Trophoblast cell (in vitro differentiated cells and primary cell): ENCODE measurements around the gene NPDC1.

ENCODE experiments used
- DNase-seq, 2 donors: peaks; one replicate each; pipeline ENCODE4 v3.0.0-alpha.2; 2016
- H2AFZ ChIP-seq: 2 replicates; pipeline ENCODE4 v1.6.1; 2013; ENCODE audit warnings: low read length, moderate library complexity, mild to moderate bottlenecking; ENCODE audit not compliant: insufficient read depth, poor library complexity
- H2AK5ac ChIP-seq: 2 replicates; pipeline ENCODE4 v1.6.1; 2013; ENCODE audit warnings: mild to moderate bottlenecking, low read length
- H2BK120ac ChIP-seq: 2 replicates; pipeline ENCODE4 v1.6.1; 2013; ENCODE audit warnings: low read length, mild to moderate bottlenecking, moderate library complexity; ENCODE audit not compliant: insufficient read depth, poor library complexity
- H2BK12ac ChIP-seq: 2 replicates; pipeline ENCODE4 v1.6.1; 2013; ENCODE audit warnings: mild to moderate bottlenecking, low read length, moderate library complexity
- H2BK5ac ChIP-seq: 2 replicates; pipeline ENCODE4 v1.6.1; 2013; ENCODE audit warnings: low read length, low read depth, moderate library complexity, mild to moderate bottlenecking; ENCODE audit not compliant: poor library complexity
- H3K14ac ChIP-seq: 2 replicates; pipeline ENCODE4 v1.6.1; 2013; ENCODE audit warnings: mild to moderate bottlenecking, low read length
- H3K18ac ChIP-seq: 2 replicates; pipeline ENCODE4 v1.6.1; 2013; ENCODE audit warnings: mild to moderate bottlenecking, low read length
- H3K23ac ChIP-seq: 2 replicates; pipeline ENCODE4 v1.6.1; 2013; ENCODE audit warnings: low read length
- H3K27ac ChIP-seq: 2 replicates; pipeline ENCODE4 v1.5.1; 2013; ENCODE audit warnings: low read depth, mild to moderate bottlenecking, inconsistent platforms, low read length, moderate library complexity
- H3K27me3 ChIP-seq: 2 replicates; pipeline ENCODE4 v1.6.1; 2013; ENCODE audit warnings: inconsistent platforms, mild to moderate bottlenecking, low read length, moderate library complexity; ENCODE audit not compliant: insufficient read depth
- H3K36me3 ChIP-seq, 2 experiments: 1 replicate in 1 of 2; 2 replicates in 1 of 2; pipeline ENCODE4 v1.6.1; 2013; ENCODE audit warnings: low read length in 2 of 2, mild to moderate bottlenecking in 2 of 2, moderate library complexity in 1 of 2; ENCODE audit not compliant: insufficient read depth in 2 of 2, control insufficient read depth in 1 of 2
- H3K4ac ChIP-seq: 2 replicates; pipeline ENCODE4 v1.6.1; 2013; ENCODE audit warnings: low read depth, mild to moderate bottlenecking, low read length, moderate library complexity
- H3K4me1 ChIP-seq, 2 experiments: 1 replicate in 1 of 2; 2 replicates in 1 of 2; pipeline ENCODE4 v1.6.1; 2013; ENCODE audit warnings: low read length in 2 of 2, mild to moderate bottlenecking in 2 of 2, moderate library complexity in 1 of 2; ENCODE audit not compliant: insufficient read depth in 2 of 2, control insufficient read depth in 1 of 2
- H3K4me2 ChIP-seq: 2 replicates; pipeline ENCODE4 v1.6.1; 2013; ENCODE audit warnings: inconsistent platforms, mild to moderate bottlenecking, low read length, moderate library complexity
- H3K4me3 ChIP-seq: 2 replicates; pipeline ENCODE4 v1.5.1; 2013; ENCODE audit warnings: mild to moderate bottlenecking, low read depth, low read length, inconsistent platforms
- H3K79me1 ChIP-seq: one replicate; pipeline ENCODE4 v1.6.1; 2013; ENCODE audit warnings: low read length
- H3K79me2 ChIP-seq: 2 replicates; pipeline ENCODE4 v1.6.1; 2013; ENCODE audit warnings: low read length, mild to moderate bottlenecking; ENCODE audit not compliant: control insufficient read depth, insufficient read depth, poor library complexity
- H3K9ac ChIP-seq: 2 replicates; pipeline ENCODE4 v1.6.1; 2013; ENCODE audit warnings: mild to moderate bottlenecking, low read length
- H3K9me3 ChIP-seq: 2 replicates; pipeline ENCODE4 v1.6.1; 2013; ENCODE audit warnings: low read depth, mild to moderate bottlenecking, control low read depth, inconsistent platforms, low read length; ENCODE audit not compliant: insufficient read depth
- H4K12ac ChIP-seq: 2 replicates; pipeline ENCODE4 v1.6.1; 2013; ENCODE audit warnings: low read depth, mild to moderate bottlenecking, low read length, moderate library complexity
- H4K8ac ChIP-seq: 2 replicates; pipeline ENCODE4 v1.6.1; 2013; ENCODE audit warnings: low read depth, mild to moderate bottlenecking, low read length, moderate library complexity
- H4K91ac ChIP-seq: one replicate; pipeline ENCODE4 v1.6.1; 2013; ENCODE audit warnings: low read depth, mild to moderate bottlenecking, low read length, moderate library complexity
- whole genome bisulfite sequencing: extraction: QIAGEN DNeasy Blood & Tissue Kit; methylation state at CpG from one replicate; pipeline ENCODE4 v1.1.7; 2013; ENCODE audit warnings: missing lambda C conversion rate; ENCODE audit not compliant: insufficient read length, insufficient coverage; ENCODE audit errors: extremely low coverage; 5-methylcytosine and 5-hydroxymethylcytosine counted together

Gene NPDC1

DNA sequence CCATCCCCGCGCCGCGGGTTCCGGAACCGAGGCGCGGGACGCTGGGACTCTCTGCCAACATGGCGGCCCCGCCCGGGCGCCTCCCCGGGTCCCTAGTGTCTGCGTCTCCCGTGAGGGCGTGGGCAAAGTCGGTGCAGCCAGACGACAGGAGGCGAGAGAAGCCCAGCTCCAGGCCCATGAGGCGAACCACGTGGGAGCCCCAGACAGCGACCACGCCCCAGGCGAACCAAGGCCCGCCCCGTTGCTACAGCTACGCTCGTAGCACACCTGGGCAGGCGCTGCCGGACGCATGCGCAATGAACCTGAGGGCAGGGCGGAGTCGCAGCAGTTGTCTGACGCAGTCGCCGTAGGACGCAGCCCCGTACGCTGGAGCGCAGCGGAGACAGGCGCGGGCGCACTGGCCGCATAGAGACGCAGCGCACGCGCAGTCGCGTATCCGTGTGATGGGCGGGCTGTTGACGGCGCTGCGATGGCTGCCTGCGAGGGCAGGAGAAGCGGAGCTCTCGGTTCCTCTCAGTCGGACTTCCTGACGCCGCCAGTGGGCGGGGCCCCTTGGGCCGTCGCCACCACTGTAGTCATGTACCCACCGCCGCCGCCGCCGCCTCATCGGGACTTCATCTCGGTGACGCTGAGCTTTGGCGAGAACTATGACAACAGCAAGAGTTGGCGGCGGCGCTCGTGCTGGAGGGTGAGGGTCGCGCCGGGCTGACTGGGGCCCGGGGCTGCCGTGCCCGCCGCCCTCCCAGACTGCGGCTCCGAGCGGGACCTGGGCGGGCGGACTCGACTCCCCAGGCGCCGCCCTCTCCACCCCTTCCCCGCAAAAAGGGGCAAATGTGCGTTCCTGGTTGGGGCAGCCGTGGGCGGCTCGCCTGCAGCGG is 40.8 kb upstream of the NPDC1 start, which contains the start of gene MAN1B1:
Gene MAN1B1, plus strand, starts transcription at position 455 of the 878 bp plus-strand sequence. Its CDS starts 15 bp downstream, at position 470.
- Histone ChIP-seq H3K9me3 (peaks cover 4% of the 10 kb centered on the region), H3K27me3 (no peaks in the 10 kb centered on the region), H3K4me1 (peaks cover 10 to 12% of the 10 kb centered on the region in 2 experiments), H4K91ac (peak within 1 kb of the TSS; percentile 84), H2AFZ (peak within 1 kb of the TSS; percentile 79), H3K9ac (peak within 1 kb of the TSS; percentile 84), H2BK120ac (peak within 1 kb of the TSS; percentile 58), H4K12ac (peak within 1 kb of the TSS; percentile 68), H3K4me2 (peak within 1 kb of the TSS; percentile 85), H3K79me1 (peaks cover 12% of the 10 kb centered on the region), H3K4ac (peak within 1 kb of the TSS; percentile 30), H4K8ac (peak within 1 kb of the TSS; percentile 86), H2BK5ac (peak within 1 kb of the TSS; percentile 42), H3K4me3 (peak within 1 kb of the TSS; percentile 84), H3K79me2 (peaks cover 7% of the 10 kb centered on the region), H3K36me3 (peaks cover 6 to 8% of the 10 kb centered on the region in 2 experiments), H2BK12ac (no peak within 1 kb of the TSS), H2AK5ac (no peak within 1 kb of the TSS), H3K23ac (no peak within 1 kb of the TSS), H3K18ac (peak within 1 kb of the TSS; percentile 72), H3K14ac (peak within 1 kb of the TSS; percentile 66), H3K27ac (peak within 1 kb of the TSS; percentile 76)
- DNase-seq, result peak; percentile 100
- no CpG with 5 or more reads among the region's 101 CpGs for WGBS

DNA sequence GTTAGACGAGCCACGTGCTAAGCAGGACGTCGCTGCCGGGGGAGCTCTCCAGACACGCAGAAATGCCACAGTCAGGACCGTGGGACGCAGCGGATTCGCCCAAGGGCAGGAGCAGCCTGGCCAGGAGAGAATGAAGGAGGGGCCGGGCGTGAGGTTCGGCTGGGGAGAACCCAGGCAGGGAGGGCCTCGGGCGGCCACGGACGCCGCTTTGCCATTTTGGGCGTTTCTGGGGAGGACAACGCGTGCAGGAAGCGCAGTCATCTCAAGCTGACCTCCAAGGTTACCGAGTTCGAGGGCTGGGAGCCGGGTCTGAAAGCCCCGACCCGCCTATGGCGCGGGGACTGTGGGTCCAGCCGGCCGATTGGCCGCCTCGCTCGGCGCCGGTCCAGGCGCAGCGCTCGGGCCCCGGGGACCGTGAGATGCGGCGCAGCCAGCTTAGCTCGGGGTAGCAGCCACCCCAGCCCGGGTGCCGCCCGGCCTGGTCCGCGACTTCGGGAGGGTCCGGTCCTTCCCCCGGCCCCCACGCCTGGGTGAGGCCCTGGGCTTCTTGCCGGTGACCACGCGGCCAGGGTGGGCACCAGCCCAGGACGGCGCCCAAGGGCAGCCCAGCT is 40.0 kb upstream of the NPDC1 start:
- Histone ChIP-seq H2BK5ac (peak overlapping the region; percentile 18), H3K9ac (peak overlapping the region; percentile 84), H3K4me2 (peak overlapping the region; percentile 85), H2BK12ac (no peak overlapping the region), H3K4ac (no peak overlapping the region), H4K12ac (peak overlapping the region; percentile 45), H3K4me3 (peak overlapping the region; percentile 67), H3K27ac (peak overlapping the region; percentile 58), H2BK120ac (peak overlapping the region; percentile 58), H3K79me2 (peaks cover 7% of the 10 kb centered on the region), H3K79me1 (peaks cover 12% of the 10 kb centered on the region), H3K14ac (peak overlapping the region; percentile 38), H4K8ac (peak overlapping the region; percentile 73), H4K91ac (peak overlapping the region; percentile 71), H3K18ac (peak overlapping the region; percentile 5), H3K36me3 (peaks cover 4 to 8% of the 10 kb centered on the region in 2 experiments), H3K4me1 (peaks cover 10 to 12% of the 10 kb centered on the region in 2 experiments), H3K27me3 (no peaks in the 10 kb centered on the region), H2AFZ (peak overlapping the region; percentile 68), H2AK5ac (no peak overlapping the region), H3K9me3 (peaks cover 3% of the 10 kb centered on the region), H3K23ac (no peak overlapping the region)
- DNase-seq, result peak; percentile 66 to 68
- no CpG with 5 or more reads among the region's 58 CpGs for WGBS

DNA sequence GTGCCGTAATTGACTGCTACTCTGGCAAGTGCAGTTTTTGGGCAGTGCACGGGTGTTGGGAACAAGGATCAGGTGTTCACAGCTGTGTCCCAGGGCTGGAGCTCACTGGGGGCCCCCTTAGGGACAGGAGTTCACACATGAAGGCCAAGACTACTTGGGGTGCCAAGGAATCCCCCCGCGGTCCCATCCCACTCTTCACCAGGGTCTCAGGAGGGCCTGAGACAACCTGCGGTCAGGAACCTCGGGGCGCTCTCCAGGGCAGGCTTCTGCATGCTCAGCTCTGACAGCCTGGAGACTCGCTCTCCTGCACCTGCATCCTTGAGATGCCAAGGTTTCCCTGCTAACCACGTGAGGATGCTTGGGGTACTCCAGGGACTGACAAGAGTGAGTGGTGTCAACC is 38.5 kb upstream of the NPDC1 start:
- H3K23ac ChIP-seq, result no peak overlapping the region
- no peak overlapping the region for H3K4me2 ChIP-seq
- H3K18ac ChIP-seq, result no peak overlapping the region
- H2AK5ac ChIP-seq, result no peak overlapping the region
- H3K9me3 ChIP-seq, result peaks cover 3% of the 10 kb centered on the region
- no peak overlapping the region for H3K4me3 ChIP-seq
- peaks cover 12% of the 10 kb centered on the region for H3K79me1 ChIP-seq
- no peak overlapping the region for H2BK120ac ChIP-seq
- H4K91ac ChIP-seq, result no peak overlapping the region
- no peak overlapping the region for H2AFZ ChIP-seq
- no peak overlapping the region for H3K4ac ChIP-seq
- H3K4me1 ChIP-seq, result peaks cover 10 to 12% of the 10 kb centered on the region in 2 experiments
- no peak overlapping the region for H4K8ac ChIP-seq
- H3K14ac ChIP-seq, result no peak overlapping the region
- no peak overlapping the region for H3K27ac ChIP-seq
- DNase-seq, result no peak
- no peak overlapping the region for H2BK5ac ChIP-seq
- peaks cover 0 to 2% of the 10 kb centered on the region in 2 experiments for H3K36me3 ChIP-seq
- H2BK12ac ChIP-seq, result no peak overlapping the region
- no peak overlapping the region for H4K12ac ChIP-seq
- H3K79me2 ChIP-seq, result peaks cover 7% of the 10 kb centered on the region
- no peak overlapping the region for H3K9ac ChIP-seq
- no peaks in the 10 kb centered on the region for H3K27me3 ChIP-seq
- no CpG with 5 or more reads among the region's 9 CpGs for WGBS

DNA sequence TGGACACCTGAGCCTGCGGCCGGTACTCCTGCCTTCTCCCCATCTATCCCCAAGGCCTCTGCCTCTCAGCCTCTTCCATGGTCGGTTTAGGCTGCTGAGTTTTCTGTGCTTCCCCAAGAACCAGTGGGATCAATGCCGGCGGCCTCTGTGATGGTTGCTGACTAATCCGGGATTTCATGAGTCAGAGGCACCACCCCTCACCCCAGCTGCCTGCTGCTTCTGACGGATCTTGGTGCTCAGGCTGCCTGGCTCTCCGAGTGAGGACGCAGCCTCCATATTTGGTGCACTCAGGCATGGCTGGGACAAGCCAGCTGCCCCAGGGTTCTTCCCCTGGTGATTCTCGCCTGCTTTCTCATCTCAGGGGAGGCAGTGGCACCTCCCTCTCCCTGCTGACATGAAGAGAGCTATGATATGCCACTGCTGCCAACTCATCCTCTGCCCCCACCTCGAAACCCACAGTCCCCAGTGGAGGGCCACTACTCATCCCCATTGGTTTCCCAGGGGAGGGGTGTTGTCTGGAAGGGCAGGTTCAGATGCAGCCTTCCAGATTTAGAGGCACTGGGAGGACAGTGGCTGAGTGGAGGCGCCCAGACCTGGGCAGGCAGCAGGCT is 37.5 kb upstream of the NPDC1 start:
- H3K14ac ChIP-seq, result no peak overlapping the region
- H2BK120ac ChIP-seq, result no peak overlapping the region
- no peak overlapping the region for H3K4ac ChIP-seq
- H3K79me1 ChIP-seq, result peaks cover 12% of the 10 kb centered on the region
- peaks cover 7% of the 10 kb centered on the region for H3K79me2 ChIP-seq
- H2AK5ac ChIP-seq, result no peak overlapping the region
- H4K12ac ChIP-seq, result no peak overlapping the region
- no peak overlapping the region for H2AFZ ChIP-seq
- H2BK12ac ChIP-seq, result no peak overlapping the region
- H3K9ac ChIP-seq, result no peak overlapping the region
- H3K4me1 ChIP-seq, result peaks cover 15% of the 10 kb centered on the region in 2 experiments
- peaks cover 3% of the 10 kb centered on the region for H3K9me3 ChIP-seq
- H3K18ac ChIP-seq, result no peak overlapping the region
- no peak overlapping the region for H3K23ac ChIP-seq
- no peak overlapping the region for H4K91ac ChIP-seq
- no peak overlapping the region for H3K27ac ChIP-seq
- DNase-seq, result peak; percentile 51 to 55
- no peak overlapping the region for H4K8ac ChIP-seq
- WGBS, result no CpG with 5 or more reads among the region's 12 CpGs
- H3K4me3 ChIP-seq, result no peak overlapping the region
- H3K36me3 ChIP-seq, result peaks cover 0 to 2% of the 10 kb centered on the region in 2 experiments
- H2BK5ac ChIP-seq, result no peak overlapping the region
- peaks cover 4% of the 10 kb centered on the region for H3K27me3 ChIP-seq
- no peak overlapping the region for H3K4me2 ChIP-seq
